PC-9 (cell line): ENCODE data around the gene PKHD1. TPM values are rescaled to one million over a fixed set of nuclear protein-coding genes. Genes with fewer than 3 reads are reported as not detected.

Experiments
- BruUV-seq: library from RNA; stranded (reverse); fragments of 400-500 nt; replicated peaks from 2 replicates; lab custom pipeline; 2021; lab: Mats Ljungman, UMichigan
- CTCF ChIA-PET: fragments of 300-600 bp; sonication (Branson Sonifier 250); formaldehyde crosslinking; loops from one replicate; lab custom pipeline; 2022; ENCODE audit warnings: antibody characterized with exemption; lab: Charles Lee
- POLR2A ChIA-PET: fragments of 300-600 bp; sonication (Branson Sonifier 250); formaldehyde crosslinking; loops from one replicate; lab custom pipeline; 2022; ENCODE audit warnings: antibody characterized with exemption; ENCODE audit not compliant: unreplicated experiment; lab: Charles Lee
- DNase-seq, 2 experiments: peaks; one replicate each; pipeline versions ENCODE4 v3.0.0 to v3.0.0-alpha.2; 2015 to 2022; ENCODE audit warnings: mixed read lengths in 1 of 2
- H2AFZ ChIP-seq: fragments of 200-600 bp; sonication (generic); 2 replicates; pipeline ENCODE4 v1.8.1; 2017; ENCODE audit warnings: antibody characterized with exemption
- H3F3A ChIP-seq: fragments of 200-600 bp; sonication (generic); 2 replicates; pipeline ENCODE4 v1.8.1; 2017; ENCODE audit warnings: antibody characterized with exemption, mild to moderate bottlenecking, low read depth; ENCODE audit not compliant: insufficient read depth
- H3K27ac ChIP-seq: fragments of 200-600 bp; sonication (generic); 2 replicates; pipeline ENCODE4 v1.6.1; 2016; ENCODE audit warnings: mixed run types
- H3K27me3 ChIP-seq: fragments of 200-600 bp; sonication (generic); 2 replicates; pipeline ENCODE4 v1.6.1; 2016; ENCODE audit warnings: low read depth, mixed run types; ENCODE audit not compliant: insufficient read depth
- H3K36me3 ChIP-seq: fragments of 200-600 bp; sonication (generic); 2 replicates; pipeline ENCODE4 v1.6.1; 2016; ENCODE audit warnings: low read depth, mixed run types
- H3K4me1 ChIP-seq: fragments of 200-600 bp; sonication (generic); replicated peaks from 2 replicates; pipeline ENCODE4 v1.6.1; 2016; ENCODE audit warnings: mixed run types; ENCODE audit not compliant: insufficient read depth
- H3K4me2 ChIP-seq: fragments of 200-600 bp; sonication (generic); 2 replicates; pipeline ENCODE4 v1.6.1; 2017; ENCODE audit warnings: mixed run types
- H3K4me3 ChIP-seq: fragments of 200-600 bp; sonication (generic); 2 replicates; pipeline ENCODE4 v1.6.1; 2016; ENCODE audit warnings: mixed run types
- H3K79me2 ChIP-seq: fragments of 200-600 bp; sonication (generic); 2 replicates; pipeline ENCODE4 v1.6.1; 2017; ENCODE audit warnings: low read depth, mixed run types
- H3K9me2 ChIP-seq: fragments of 200-600 bp; sonication (generic); 2 replicates; pipeline ENCODE4 v1.8.1; 2017; ENCODE audit warnings: mild to moderate bottlenecking; ENCODE audit not compliant: insufficient read depth
- H3K9me3 ChIP-seq: fragments of 200-600 bp; sonication (generic); 2 replicates; pipeline ENCODE4 v1.8.1; 2016; ENCODE audit warnings: low read depth; ENCODE audit not compliant: insufficient read depth
- H4K20me1 ChIP-seq: fragments of 200-600 bp; sonication (generic); 2 replicates; pipeline ENCODE4 v1.8.1; 2017; ENCODE audit not compliant: insufficient read depth
- CTCF ChIP-seq: fragments of 200-600 bp; sonication (generic); conservative IDR thresholded peaks from 2 replicates; pipeline ENCODE4 v1.6.1; 2017; ENCODE audit warnings: mixed run types, antibody characterized with exemption, mild to moderate bottlenecking, moderate library complexity
- EZH2 ChIP-seq: fragments of 200-600 bp; sonication (generic); IDR thresholded peaks from 2 replicates; pipeline ENCODE4 v1.8.0; 2017; ENCODE audit warnings: antibody characterized with exemption, low read depth
- intact Hi-C: fragments of 100-400 bp; cut with micrococcal nuclease; formaldehyde crosslinking; loops from one replicate; pipeline ENCODE4 v1.10.0; 2022; ENCODE audit not compliant: unreplicated experiment
- total RNA-seq: library from RNA; stranded (reverse); gene quantifications from 2 replicates; pipeline ENCODE4 v1.2.3, GENCODE V29; 2021

PKHD1 gene
- total RNA-seq, 1 experiment from 2014 or later: not detected

- intact Hi-C loops: no loop called here
- H4K20me1 ChIP-seq: no peaks in the 10 kb centered on the region
- BruUV-seq: no TSS peak
- no peak for TF ChIP-seq CTCF
- no peak for TF ChIP-seq EZH2
- no peak overlapping the region for H3K27ac ChIP-seq
- no peaks in the 10 kb centered on the region for H3K9me3 ChIP-seq
- no peaks in the 10 kb centered on the region for H3K36me3 ChIP-seq
- no peak for DNase-seq
- no peaks in the 10 kb centered on the region for H3K27me3 ChIP-seq
- no peak overlapping the region for H2AFZ ChIP-seq
- no peaks in the 10 kb centered on the region for H3K4me1 ChIP-seq
- H3K9me2 ChIP-seq: no peaks in the 10 kb centered on the region; the same call in 1 of the 2 replicates
- H3F3A ChIP-seq: no peaks in the 10 kb centered on the region
- CTCF ChIA-PET: no interaction called here
- H3K4me3 ChIP-seq: no peak overlapping the region
- POLR2A ChIA-PET: no interaction called here
- H3K4me2 ChIP-seq: no peak overlapping the region
- no peaks in the 10 kb centered on the region for H3K79me2 ChIP-seq
These were observed 46.3 kb downstream of the PKHD1 start for GRCh38 chr6:52041134-52041533.

- Histone ChIP-seq H3K9me2 (no peaks in the 10 kb centered on the region), H3K79me2 (no peaks in the 10 kb centered on the region), H3K4me3 (no peak overlapping the region), H3F3A (no peaks in the 10 kb centered on the region), H3K27ac (no peak overlapping the region), H3K27me3 (peaks cover 20% of the 10 kb centered on the region; the same call in 1 of the 2 replicates), H3K36me3 (no peaks in the 10 kb centered on the region), H3K4me1 (no peaks in the 10 kb centered on the region), H2AFZ (no peak overlapping the region), H3K9me3 (no peaks in the 10 kb centered on the region), H4K20me1 (no peaks in the 10 kb centered on the region), H3K4me2 (no peak overlapping the region)
- TF ChIP-seq CTCF (no peak), EZH2 (no peak)
- CTCF ChIA-PET: no interaction called here
- DNase-seq: no peak
- intact Hi-C loops: loop anchor here (10.0 kb wide), 1 partner anchor 173 kb away; no protein-coding TSS in a partner anchor
- POLR2A ChIA-PET: no interaction called here
- BruUV-seq: no TSS peak
These were observed 59.7 kb downstream of the PKHD1 start for GRCh38 chr6:52027699-52028098.

- intact Hi-C loops: loop anchor here (5.0 to 10.0 kb wide), 2 partner anchors 170 to 1367 kb away; no protein-coding TSS in a partner anchor
- H3K9me2 ChIP-seq: no peaks in the 10 kb centered on the region
- no peak for DNase-seq
- no TSS peak for BruUV-seq
- H4K20me1 ChIP-seq: no peaks in the 10 kb centered on the region
- no peak overlapping the region for H3K4me3 ChIP-seq
- CTCF ChIA-PET: no interaction called here
- no peaks in the 10 kb centered on the region for H3K36me3 ChIP-seq
- no peaks in the 10 kb centered on the region for H3K9me3 ChIP-seq
- POLR2A ChIA-PET: no interaction called here
- peaks cover 20% of the 10 kb centered on the region; the same call in 1 of the 2 replicates for H3K27me3 ChIP-seq
- TF ChIP-seq CTCF: no peak
- TF ChIP-seq EZH2: no peak
- no peak overlapping the region for H3K4me2 ChIP-seq
- H2AFZ ChIP-seq: no peak overlapping the region
- no peaks in the 10 kb centered on the region for H3K79me2 ChIP-seq
- H3F3A ChIP-seq: no peaks in the 10 kb centered on the region
- no peaks in the 10 kb centered on the region for H3K4me1 ChIP-seq
- no peak overlapping the region for H3K27ac ChIP-seq
These were observed 62.9 kb downstream of the PKHD1 start for GRCh38 chr6:52024451-52025068.
